GM12872 (cell line): Measurements from ENCODE around the gene LCOR.

ENCODE experiments used
- CTCF ChIP-seq: IDR thresholded peaks from 3 replicates; pipeline ENCODE4 v1.5.1; 2011; ENCODE audit warnings: low read depth, mild to moderate bottlenecking, low read length, moderate library complexity; ENCODE audit not compliant: insufficient read depth

Gene LCOR

GRCh38 chr10:96930469-96930868 is 98.4 kb downstream of the LCOR start:
- TF ChIP-seq CTCF, result no peak

- no peak for TF ChIP-seq CTCF
Observed at GRCh38 chr10:96935148-96935547, 103.0 kb downstream of the LCOR start.

- TF ChIP-seq CTCF, result no peak
Observed at GRCh38 chr10:96935810-96936209, 103.7 kb downstream of the LCOR start.

- TF ChIP-seq CTCF, result no peak
Observed at GRCh38 chr10:96947036-96947435, 114.9 kb downstream of the LCOR start.

GRCh38 chr10:96949039-96949683 is 117.1 kb downstream of the LCOR start:
- no peak for TF ChIP-seq CTCF

- no peak for TF ChIP-seq CTCF
Observed at GRCh38 chr10:96951954-96952353, 119.9 kb downstream of the LCOR start.

- TF ChIP-seq CTCF, result no peak
Observed at GRCh38 chr10:96955794-96956193, 123.7 kb downstream of the LCOR start.

- TF ChIP-seq CTCF, result no peak
Observed at GRCh38 chr10:96958071-96958470, 126.0 kb downstream of the LCOR start.
